Smooth muscle cell (in vitro differentiated cells): ENCODE results near the gene MRPS6. TPM values are rescaled to one million over a fixed set of nuclear protein-coding genes. Genes with fewer than 3 reads are reported as not detected.
A peak's percentile ranks its signal among the peaks of the same experiment; 100 is the strongest.

Experiments used
- DNase-seq: peaks from one replicate; lab custom pipeline; 2025; ENCODE audit not compliant: unreplicated experiment; lab: John Stamatoyannopoulos, UW
- H2AFZ ChIP-seq: fragments of 200-600 bp; sonication (generic); 2 replicates; pipeline ENCODE4 v1.6.0; 2016; ENCODE audit warnings: antibody characterized with exemption, low read depth, mild to moderate bottlenecking
- H3F3A ChIP-seq: fragments of 200-600 bp; sonication (generic); 2 replicates; pipeline ENCODE4 v1.6.0; 2017; ENCODE audit warnings: antibody characterized with exemption, low read depth
- H3K27ac ChIP-seq: fragments of 200-600 bp; sonication (generic); 2 replicates; pipeline ENCODE4 v1.5.1; 2016; ENCODE audit warnings: low read depth, mild to moderate bottlenecking
- H3K27me3 ChIP-seq: fragments of 200-600 bp; sonication (generic); 2 replicates; pipeline ENCODE4 v1.6.1; 2016; ENCODE audit warnings: low read depth, mild to moderate bottlenecking
- H3K36me3 ChIP-seq: fragments of 200-600 bp; sonication (generic); 2 replicates; pipeline ENCODE4 v1.5.1; 2016; ENCODE audit warnings: low read depth
- H3K4me1 ChIP-seq: fragments of 200-600 bp; sonication (generic); 2 replicates; pipeline ENCODE4 v1.5.1; 2016; ENCODE audit warnings: low read depth
- H3K4me2 ChIP-seq: fragments of 200-600 bp; sonication (generic); 2 replicates; pipeline ENCODE4 v1.6.0; 2016; ENCODE audit warnings: mild to moderate bottlenecking
- H3K4me3 ChIP-seq: fragments of 200-600 bp; sonication (generic); 2 replicates; pipeline ENCODE4 v1.5.1; 2016; ENCODE audit warnings: mild to moderate bottlenecking
- H3K79me2 ChIP-seq: fragments of 200-600 bp; sonication (generic); 2 replicates; pipeline ENCODE4 v1.6.0; 2016; ENCODE audit warnings: low read depth, mild to moderate bottlenecking
- H3K9ac ChIP-seq: fragments of 200-600 bp; sonication (generic); 2 replicates; pipeline ENCODE4 v1.6.0; 2016; ENCODE audit warnings: low read depth
- H3K9me3 ChIP-seq: fragments of 200-600 bp; sonication (generic); replicated peaks from 2 replicates; pipeline ENCODE4 v1.5.1; 2016; ENCODE audit warnings: low read depth
- H4K20me1 ChIP-seq: fragments of 200-600 bp; sonication (generic); 2 replicates; pipeline ENCODE4 v1.6.0; 2016; ENCODE audit warnings: low read depth
- CTCF ChIP-seq: fragments of 200-600 bp; sonication (generic); IDR thresholded peaks from 2 replicates; pipeline ENCODE4 v1.5.1; 2017; ENCODE audit warnings: borderline replicate concordance, mild to moderate bottlenecking, antibody characterized with exemption; ENCODE audit not compliant: insufficient read depth, poor library complexity, severe bottlenecking
- WGBS: methylation state at CpG from one replicate; pipeline ENCODE4 v1.1.7; 2016; ENCODE audit warnings: low lambda C conversion rate; 5-methylcytosine and 5-hydroxymethylcytosine counted together
- polyA plus RNA-seq: library from polyadenylated mRNA; unstranded; fragments of >200 nt; fragmentation: Nextera tagmentation; extraction: Ambion mirVana; gene quantifications from 2 replicates; pipeline ENCODE4 v1.2.1, GENCODE V29; 2016
- total RNA-seq: library from RNA; depleted of rRNA; stranded (reverse); fragments of >200 nt; gene quantifications from 2 replicates; pipeline ENCODE4 v1.2.3, GENCODE V29; 2014

Gene MRPS6
- total and polyA plus RNA-seq, 2 experiments from 2014 or later = 47.8 to 152 TPM

GRCh38 chr21:34034369-34035014, 38.9 kb upstream of the MRPS6 start:
- peaks cover 6% of the 10 kb centered on the region for H3K4me1 ChIP-seq
- H3K9me3 ChIP-seq = no peaks in the 10 kb centered on the region
- H3K9ac ChIP-seq = no peak overlapping the region
- no peak overlapping the region for H3K4me2 ChIP-seq
- TF ChIP-seq CTCF = no peak
- H3K79me2 ChIP-seq = no peaks in the 10 kb centered on the region
- H3K27me3 ChIP-seq = no peaks in the 10 kb centered on the region
- peaks cover 2% of the 10 kb centered on the region for H3F3A ChIP-seq
- no peak for DNase-seq
- no peaks in the 10 kb centered on the region for H3K36me3 ChIP-seq
- no peak overlapping the region for H2AFZ ChIP-seq
- H4K20me1 ChIP-seq = no peaks in the 10 kb centered on the region
- no peak overlapping the region for H3K27ac ChIP-seq
- 69% methylated on average over 8 of the region's 8 CpGs for WGBS
- no peak overlapping the region for H3K4me3 ChIP-seq

- H3K36me3 ChIP-seq = no peaks in the 10 kb centered on the region
- no peak overlapping the region for H3K4me3 ChIP-seq
- H3K4me2 ChIP-seq = no peak overlapping the region
- no peak overlapping the region for H3K9ac ChIP-seq
- peaks cover 2% of the 10 kb centered on the region for H3F3A ChIP-seq
- 92% methylated on average over 8 of the region's 8 CpGs for WGBS
- no peaks in the 10 kb centered on the region for H3K79me2 ChIP-seq
- H3K27ac ChIP-seq = no peak overlapping the region
- H4K20me1 ChIP-seq = no peaks in the 10 kb centered on the region
- peaks cover 6% of the 10 kb centered on the region for H3K4me1 ChIP-seq
- H3K9me3 ChIP-seq = no peaks in the 10 kb centered on the region
- no peak overlapping the region for H2AFZ ChIP-seq
- no peak for TF ChIP-seq CTCF
- H3K27me3 ChIP-seq = no peaks in the 10 kb centered on the region
- no peak for DNase-seq
Observed at GRCh38 chr21:34035619-34036354, 37.6 kb upstream of the MRPS6 start.

GRCh38 chr21:34037009-34037795, 36.2 kb upstream of the MRPS6 start:
- TF ChIP-seq CTCF = no peak
- peak overlapping the region; percentile 40 for H3K4me2 ChIP-seq

More at GRCh38 chr21:34037009-34037795, 36.2 kb upstream of the MRPS6 start:
- DNase-seq = no peak
- Histone ChIP-seq H3K27ac (peak overlapping the region; percentile 64), H3K27me3 (no peaks in the 10 kb centered on the region), H3F3A (peaks cover 2% of the 10 kb centered on the region), H2AFZ (no peak overlapping the region), H3K9me3 (no peaks in the 10 kb centered on the region), H3K36me3 (no peaks in the 10 kb centered on the region), H3K9ac (no peak overlapping the region), H3K79me2 (no peaks in the 10 kb centered on the region), H3K4me3 (no peak overlapping the region), H4K20me1 (no peaks in the 10 kb centered on the region), H3K4me1 (peaks cover 6% of the 10 kb centered on the region)
- WGBS = 45% methylated on average over 11 of the region's 11 CpGs
